ENCODE measurements around the gene CDH15.
"Not testable (repeated sequence)": the region's sequence is repeated elsewhere in the genome, so short reads cannot be mapped to it uniquely, and the experiment has no call there.

Gene CDH15

DNA sequence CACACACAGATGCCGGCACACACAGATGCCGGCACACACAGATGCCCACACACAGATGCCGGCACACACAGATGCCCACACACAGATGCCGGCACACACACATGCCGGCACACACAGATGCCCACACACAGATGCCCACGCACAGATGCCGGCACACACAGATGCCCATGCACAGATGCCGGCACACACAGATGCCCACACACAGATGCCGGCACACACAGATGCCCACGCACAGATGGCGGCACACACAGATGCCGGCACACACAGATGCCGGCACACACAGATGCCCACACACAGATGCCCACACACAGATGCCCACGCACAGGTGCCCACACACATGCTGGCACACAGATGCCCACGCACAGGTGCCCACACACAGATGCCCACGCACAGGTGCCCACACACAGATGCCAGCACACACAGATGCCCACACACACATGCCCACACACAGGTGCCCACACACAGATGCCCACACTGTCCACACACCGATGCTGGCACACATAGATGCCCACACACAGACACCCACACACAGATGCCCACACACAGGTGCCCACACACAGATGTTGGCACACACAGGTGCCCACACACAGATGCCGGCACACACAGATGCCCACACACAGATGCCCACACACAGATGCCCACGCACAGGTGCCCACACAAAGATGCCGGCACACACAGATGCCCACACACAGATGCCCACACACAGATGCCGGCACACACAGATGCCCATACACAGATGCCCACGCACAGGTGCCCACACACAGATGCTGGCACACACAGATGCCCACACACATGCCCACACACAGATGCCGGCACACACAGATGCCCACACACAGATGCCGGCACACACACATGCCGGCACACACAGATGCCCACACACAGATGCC is 17.2 kb downstream of the CDH15 start:
- DNase-seq: not testable (repeated sequence)

DNA sequence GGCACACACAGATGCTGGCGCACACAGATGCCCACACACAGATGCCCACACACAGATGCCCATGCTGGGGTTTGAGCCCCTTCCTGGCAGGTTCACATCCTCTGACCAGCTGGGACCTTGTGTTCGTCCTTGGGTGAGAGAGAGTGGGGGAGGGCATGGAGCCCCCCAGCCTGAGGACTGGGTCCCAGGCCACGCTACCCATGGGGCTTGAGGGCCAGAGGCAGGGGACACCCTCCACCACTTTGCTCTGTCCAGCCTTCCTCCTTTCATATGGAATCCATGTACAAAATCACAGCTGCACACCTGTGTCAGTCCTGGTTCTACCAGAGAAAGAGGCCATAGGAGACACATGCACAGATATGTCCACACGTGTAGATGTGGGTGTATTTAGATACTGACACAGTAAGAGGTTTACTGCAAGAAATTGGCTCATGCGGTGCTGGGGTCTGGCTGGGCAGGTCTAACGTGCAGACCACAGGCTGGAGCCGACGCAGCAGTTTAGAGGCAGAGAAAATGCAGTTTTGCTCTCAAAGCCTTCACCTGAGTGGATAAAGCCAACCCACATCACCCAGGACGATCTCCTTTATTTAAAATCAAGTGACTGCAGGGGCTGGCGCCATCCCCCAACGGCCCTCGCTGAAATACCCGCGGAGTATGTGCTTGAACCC is 17.9 kb downstream of the CDH15 start:
- no peak for DNase-seq

DNA sequence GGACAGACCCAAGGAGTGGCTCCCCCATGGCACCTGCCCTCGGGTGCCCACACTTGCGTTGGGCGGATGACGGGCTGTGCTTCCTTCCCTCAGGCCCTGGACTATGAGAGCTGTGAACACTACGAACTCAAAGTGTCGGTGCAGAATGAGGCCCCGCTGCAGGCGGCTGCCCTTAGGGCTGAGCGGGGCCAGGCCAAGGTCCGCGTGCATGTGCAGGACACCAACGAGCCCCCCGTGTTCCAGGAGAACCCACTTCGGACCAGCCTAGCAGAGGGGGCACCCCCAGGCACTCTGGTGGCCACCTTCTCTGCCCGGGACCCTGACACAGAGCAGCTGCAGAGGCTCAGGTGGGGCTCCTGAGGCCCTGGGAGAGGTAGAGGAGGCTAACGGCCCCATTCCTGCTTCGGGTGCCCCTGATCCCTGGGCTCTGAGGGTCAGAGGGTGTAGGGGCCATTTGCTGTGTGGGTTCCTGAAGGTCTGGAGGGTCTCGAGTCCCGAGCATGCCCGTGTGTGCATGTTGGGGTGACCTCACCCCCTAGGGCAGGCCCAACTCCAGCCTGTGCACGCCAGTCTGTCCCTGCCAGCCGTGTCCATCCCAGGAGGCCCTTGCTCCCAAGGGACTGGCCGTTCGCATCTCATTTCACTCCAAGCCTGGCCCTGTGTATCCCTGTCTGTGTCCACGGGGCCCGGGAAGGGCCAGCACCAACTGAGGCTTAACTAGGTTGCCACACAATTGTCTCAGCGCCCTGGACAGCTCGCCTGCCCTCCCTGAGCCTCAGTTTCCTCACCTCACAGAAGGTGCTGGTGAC is 18.8 kb downstream of the CDH15 start:
- DNase-seq: no peak

DNA sequence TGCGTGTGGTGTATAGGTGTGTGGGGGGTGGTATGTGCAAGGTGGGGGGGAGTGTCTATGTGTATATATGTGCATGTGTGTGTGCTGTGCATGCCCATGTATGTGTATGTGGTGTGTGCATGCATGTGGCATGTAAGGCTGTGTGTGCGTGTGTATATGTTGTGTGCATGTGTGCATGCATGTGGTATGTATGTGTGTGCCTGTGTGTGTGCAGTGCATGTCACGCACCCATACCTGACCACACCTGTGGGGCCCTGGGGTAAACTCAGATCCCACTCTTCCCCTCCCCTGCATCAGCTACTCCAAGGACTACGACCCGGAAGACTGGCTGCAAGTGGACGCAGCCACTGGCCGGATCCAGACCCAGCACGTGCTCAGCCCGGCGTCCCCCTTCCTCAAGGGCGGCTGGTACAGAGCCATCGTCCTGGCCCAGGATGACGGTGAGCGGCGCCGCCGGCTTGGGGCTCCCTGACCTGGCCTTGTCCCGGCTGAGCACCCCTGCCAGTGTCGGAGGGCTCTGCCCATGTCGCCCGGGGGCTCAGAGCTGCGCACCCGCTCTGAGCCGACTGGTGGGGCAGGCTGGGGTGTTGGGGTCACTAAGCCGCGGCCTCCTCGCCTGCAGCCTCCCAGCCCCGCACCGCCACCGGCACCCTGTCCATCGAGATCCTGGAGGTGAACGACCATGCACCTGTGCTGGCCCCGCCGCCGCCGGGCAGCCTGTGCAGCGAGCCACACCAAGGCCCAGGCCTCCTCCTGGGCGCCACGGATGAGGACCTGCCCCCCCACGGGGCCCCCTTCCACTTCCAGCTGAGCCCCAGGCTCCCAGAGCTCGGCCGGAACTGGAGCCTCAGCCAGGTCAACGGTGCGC is 19.7 kb downstream of the CDH15 start:
- DNase-seq: no peak

DNA sequence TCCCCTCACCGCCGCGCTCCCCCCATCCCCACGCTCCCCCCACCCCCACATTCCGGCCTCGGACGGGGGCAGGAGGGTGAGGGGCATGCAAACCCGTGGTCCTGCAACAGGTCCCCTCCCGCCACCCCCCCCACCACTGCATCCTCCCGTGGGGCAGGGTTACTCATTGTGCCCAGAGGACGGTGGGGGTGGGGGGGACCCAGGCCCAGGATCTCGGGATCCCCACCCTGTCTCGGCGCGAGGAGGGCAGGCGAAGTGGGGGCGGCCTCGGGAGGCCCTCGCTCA is 20.3 kb downstream of the CDH15 start:
- no peak for DNase-seq

DNA sequence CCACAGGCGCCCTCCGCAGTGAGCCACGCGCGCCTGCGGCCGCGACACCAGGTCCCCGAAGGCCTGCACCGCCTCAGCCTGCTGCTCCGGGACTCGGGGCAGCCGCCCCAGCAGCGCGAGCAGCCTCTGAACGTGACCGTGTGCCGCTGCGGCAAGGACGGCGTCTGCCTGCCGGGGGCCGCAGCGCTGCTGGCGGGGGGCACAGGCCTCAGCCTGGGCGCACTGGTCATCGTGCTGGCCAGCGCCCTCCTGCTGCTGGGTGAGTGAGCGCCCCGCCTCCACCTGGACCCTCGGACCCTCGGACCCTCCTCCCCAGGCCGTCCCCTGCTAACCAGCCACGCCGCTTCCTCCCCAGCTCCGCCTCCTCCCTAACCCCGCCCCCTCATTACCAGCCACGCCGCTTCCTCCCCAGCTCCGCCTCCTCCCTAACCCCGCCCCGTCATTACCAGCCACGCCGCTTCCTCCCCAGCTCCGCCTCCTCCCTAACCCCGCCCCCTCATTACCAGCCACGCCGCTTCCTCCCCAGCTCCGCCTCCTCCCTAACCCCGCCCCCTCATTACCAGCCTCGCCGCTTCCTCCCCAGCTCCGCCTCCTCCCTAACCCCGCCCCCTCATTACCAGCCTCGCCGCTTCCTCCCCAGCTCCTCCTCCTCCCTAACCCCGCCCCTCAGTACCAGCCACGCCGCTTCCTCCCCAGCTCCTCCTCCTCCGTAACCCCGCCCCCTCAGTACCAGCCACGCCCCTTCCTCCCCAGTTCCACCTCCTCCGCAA is 20.8 kb downstream of the CDH15 start:
- DNase-seq: not testable (repeated sequence)

DNA sequence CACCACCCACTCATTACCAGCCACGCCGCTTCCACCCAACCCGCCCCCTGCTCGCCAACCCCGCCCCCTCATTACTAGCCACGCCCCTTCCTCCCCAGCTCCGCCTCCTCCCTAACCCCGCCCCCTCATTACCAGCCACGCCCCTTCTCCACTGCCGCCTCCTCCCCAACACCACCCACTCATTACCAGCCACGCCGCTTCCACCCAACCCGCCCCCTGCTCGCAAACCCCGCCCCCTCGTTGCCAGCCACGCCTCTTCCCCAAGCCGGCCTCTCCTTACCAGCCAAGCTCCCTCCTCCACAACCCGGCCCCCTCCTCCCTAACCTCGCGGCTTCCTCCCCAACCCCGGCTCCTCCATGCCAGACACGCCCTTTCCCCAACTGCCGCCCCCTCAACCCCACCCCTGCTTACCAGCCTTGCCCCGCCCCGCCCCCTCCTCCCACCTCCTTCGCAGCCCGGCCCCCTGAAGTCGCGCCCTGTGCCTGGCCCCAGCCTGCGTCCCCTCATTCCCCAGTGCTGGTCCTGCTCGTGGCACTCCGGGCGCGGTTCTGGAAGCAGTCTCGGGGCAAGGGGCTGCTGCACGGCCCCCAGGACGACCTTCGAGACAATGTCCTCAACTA is 21.5 kb downstream of the CDH15 start:
- no peak for DNase-seq

DNA sequence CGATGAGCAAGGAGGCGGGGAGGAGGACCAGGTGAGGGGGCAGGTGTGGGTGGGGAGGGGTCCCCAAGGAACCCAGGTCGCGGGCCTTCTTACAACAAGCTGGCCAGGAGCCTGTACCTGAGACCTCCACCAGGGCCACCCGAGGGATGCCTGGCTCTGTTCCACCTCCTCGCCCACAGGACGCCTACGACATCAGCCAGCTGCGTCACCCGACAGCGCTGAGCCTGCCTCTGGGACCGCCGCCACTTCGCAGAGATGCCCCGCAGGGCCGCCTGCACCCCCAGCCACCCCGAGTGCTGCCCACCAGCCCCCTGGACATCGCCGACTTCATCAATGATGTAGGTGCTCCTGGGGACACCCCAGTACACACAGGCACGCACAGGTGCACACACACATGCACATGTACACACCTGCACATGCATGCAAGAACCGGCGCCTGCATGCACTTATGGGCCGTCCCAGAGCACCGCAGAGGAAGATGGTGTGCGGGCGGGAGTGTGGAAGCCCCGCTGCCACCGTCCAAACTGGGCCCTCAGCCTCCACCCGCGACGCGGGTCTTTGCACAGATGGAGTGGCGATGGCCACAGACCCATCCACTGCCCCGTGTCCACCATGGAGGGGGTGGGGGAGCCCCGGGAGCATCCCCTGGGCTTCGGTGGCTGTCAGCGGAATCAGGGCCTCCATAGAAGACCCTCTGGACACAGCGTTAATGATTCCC is 22.2 kb downstream of the CDH15 start:
- no peak for DNase-seq

DNA sequence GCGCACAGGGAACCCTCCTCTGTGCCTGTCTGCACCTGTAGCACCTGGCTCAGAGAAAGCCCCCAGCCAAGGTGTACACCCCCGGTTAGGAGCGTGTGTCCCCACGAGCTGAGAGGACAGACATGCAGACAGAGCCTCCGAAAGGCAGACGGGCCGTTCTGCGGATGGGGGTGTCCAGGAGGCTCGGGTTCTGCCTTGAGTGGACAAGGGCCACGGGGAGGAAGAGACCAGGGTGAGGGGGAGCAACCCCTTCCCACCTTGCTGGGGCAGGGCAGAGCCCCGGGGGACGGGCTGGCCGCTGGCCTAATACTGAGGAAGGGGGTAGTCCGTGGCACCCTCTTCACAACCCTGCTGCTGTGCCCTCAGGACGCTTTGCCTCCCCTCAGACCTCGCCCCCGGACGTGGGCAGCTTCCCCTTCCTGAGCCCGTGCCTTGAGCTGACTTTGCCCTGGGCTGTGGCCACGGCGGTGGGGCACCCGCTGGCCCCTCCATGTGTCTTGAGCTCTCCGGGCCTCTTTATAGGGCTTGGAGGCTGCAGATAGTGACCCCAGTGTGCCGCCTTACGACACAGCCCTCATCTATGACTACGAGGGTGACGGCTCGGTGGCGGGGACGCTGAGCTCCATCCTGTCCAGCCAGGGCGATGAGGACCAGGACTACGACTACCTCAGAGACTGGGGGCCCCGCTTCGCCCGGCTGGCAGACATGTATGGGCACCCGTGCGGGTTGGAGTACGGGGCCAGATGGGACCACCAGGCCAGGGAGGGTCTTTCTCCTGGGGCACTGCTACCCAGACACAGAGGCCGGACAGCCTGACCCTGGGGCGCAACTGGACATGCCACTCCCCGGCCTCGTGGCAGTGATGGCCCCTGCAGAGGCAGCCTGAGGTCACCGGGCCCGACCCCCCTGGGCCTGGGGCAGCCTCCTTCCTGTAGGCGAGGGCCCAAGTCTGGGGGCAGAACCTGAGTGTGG is 23.1 kb downstream of the CDH15 start:
- no peak for DNase-seq

DNA sequence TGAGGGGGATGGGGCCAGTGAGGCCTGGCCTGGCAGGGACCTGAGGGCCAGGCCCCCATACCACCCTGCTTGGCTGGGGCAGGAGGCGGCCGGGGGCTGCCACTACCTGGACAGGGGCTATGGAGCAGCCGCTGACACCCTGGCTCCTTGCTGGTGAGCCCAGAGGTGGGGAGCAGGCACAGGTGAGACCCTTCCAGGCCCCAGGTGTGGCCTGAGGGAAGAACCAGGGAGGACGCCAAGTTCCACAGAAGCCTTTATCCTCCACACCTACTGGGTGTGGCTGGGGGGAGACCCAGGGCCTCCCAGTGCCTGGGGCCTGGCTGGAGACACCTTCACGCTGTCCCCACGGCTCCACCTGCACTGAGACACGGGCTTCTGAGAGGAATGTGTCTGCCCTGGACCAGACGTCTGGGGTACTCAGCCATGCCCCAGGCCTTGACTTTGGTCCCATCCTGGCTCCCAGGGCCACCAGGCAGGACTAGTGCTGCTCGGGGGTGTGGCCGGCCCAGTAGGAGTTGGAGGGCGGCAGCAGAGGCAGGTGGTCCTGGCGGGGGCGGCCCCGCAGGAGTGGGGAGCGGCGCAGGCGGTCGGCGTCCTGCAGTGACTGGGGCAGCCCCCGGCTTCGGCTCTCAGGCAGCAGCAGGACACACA is 24.1 kb downstream of the CDH15 start:
- DNase-seq: no peak

DNA sequence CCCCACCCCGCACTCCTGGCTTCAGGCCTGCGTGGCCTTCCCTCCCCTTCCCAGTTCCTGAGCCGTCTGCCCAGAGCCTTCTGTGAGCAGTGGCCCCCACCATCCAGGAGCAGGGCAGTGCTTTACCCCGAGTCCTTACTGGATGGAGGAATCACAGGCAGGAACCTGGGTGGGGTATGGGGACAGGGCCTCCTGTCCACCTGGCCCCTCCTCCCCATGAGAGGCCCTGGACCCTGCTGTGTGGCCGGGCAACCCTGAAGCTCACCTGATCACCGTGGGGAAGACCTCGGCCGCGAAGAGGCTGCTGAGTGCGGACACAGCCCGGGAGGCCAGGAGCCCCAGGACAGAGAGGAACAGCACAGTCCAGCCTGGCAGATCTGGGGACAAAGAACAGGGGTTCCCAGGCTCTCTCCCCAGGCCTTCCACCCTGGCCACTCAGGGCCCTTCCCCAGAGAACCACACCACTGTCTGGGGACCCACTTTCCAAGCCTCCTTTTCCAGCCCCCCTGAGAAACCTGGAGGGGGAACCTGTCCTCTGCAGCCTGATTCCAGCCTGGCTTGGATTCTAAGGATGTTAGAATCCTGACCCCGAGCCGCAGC is 25.6 kb downstream of the CDH15 start:
- DNase-seq: no peak

DNA sequence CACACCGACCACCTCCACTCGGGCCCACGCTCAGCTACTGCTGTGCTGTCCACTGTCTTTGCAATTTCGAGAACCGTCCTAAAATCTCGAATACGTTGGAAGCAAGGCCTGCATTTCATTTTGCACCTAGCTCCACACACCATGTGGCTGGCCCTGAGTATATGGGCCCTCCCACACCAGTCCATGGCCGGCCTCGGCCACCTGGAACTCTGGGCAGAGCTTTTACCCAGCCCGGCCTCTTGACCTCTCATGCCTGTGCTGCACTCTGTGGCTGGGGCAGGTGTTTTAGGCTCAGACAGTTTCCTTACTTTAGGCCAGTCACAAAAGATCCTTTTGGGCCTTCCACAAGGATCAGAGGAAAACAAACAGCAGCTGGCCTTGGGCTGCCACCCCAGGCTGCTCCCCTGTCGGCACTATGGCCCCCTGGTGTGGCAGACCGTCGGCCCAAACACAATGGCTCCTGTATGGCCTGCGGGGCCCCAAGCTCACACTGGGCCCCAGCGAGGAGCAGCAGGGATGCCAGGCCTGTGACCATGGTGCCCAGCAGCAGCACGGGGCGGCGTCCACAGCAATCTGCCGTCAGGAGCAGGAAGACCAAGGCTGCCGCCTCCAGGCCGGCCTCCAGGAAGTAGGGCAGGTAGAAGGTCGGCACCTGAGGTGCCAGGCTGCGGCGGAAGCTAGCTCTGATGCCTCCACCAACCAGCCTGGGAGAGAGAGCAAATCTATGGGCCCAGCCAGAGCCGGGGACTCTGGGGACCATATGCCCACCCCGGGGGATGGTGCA is 26.3 kb downstream of the CDH15 start:
- no peak for DNase-seq

DNA sequence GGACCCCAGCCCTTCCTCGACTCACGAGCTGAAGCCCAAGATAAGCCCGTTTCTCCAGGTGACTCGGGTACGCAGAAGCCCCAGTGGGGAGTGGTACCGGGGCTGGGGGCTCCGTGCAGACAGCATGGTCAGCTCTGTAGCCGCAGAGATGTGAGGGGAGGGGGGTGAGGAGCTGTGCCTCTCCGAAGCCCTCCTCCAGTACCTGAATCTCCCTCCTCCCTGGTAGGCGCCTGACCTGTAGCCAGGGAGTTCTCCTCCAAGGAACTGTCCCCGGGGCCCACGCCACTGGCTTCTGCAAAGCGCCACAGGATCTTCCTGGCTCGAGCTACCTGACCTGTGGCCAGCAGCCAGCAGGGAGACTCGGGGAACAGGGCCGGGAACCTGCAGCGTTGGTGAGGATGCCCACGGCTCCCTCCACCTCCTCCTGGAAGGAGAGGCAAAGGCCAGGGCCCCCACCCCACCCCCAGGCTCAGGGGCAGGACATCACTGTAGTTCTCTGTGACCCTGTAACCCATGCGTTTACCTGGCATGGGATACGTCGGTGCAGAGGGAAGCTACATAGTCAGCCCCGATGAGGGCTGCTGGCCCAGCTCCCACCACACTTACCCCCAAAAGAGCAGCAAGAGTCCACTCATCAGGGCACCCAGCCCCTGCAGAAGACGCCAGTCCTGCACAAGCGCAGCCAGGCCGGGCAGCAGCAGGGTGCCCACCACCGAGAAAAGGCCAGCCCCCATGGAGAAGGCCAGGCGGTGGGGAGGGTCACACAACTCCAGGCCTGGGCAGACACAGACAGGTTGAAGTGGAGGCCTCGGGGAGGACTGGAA is 27.1 kb downstream of the CDH15 start:
- DNase-seq: no peak

DNA sequence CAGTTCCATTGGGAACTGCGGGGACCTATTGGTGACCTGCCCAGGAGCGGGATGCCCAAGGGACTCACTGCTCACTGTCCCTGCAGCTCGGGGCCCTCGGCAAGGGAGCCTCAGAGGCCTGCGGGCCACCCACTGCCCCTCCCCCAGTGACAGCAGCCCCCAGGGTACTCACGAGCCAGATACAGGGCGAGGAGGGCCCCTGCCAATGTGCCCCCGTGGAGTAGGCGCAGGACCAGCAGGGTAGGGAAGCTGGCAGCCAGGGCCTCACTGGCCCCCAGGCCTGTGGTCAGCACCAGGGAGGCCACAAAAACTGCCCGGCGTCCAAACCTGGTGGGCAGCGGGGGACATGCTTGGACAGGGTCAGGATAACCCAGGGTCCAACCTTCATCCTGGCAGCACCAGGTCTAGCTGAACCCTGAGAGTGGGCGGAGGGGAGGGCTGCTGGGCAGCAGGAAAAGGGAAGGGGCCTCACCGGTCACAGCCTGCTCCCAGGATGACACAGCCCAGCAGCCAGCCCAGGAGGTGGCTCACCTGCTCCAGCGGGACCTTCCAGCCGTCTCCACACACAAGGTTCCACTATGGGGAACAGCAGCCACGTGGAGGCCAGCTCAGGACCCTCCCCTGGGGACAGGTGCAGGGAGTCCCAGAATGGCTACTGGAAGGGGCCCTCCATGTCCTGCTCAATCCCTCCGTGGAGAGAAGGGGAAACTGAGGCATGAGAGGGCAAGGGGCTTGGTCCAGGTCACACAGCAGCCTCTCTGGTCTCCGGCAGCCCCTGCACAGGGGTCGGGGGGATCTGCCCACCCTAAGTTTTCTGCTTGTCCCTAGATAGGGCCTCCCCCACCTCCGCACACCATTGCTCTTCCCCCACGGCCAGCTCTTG is 27.9 kb downstream of the CDH15 start:
- DNase-seq: no peak

DNA sequence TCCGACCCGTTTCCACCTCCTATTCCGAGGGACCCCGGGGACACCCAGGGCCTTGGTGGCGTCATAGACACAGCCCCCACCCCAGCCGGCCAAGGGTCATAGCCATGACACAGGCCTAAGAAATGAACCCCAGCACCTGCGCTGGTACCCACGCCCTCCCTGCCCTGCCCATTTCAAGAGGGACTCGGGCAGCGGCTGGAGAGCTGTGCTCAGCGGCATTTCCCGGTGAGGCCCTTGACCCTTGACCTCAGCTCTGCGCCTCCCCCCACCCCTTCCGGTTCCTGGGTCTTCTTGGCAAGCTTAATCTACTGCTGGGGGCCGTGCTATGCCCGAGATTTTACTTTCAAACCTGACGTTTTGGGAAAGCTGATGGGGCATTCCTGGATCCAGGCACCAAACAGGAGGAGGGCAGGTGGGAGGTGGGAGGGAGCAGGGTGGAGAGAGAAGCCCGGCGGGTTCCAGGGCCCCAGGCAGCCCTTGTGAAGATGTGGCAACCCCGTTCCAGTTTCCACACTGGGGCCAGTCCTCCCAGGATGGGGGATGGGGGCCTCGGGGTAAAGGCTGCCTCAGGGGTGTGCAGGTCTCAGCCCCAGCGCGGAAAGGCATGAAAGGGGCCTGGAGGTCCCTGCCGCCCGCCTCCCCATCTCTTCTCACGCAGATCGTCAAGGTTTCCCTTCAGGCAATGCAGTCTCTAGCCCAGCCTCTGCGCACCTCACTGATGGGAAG is 28.7 kb downstream of the CDH15 start, which contains the start of gene SLC22A31:
Gene SLC22A31, minus strand, starts transcription at position 414 of the 726 bp plus-strand sequence. Its CDS starts 36 bp downstream, at position 378.
- DNase-seq: no peak

All from NCI-H2081 (cell line).